GM10266 (cell line): ENCODE data around the gene FOCAD.
"Not testable (repeated sequence)": the region's sequence is repeated elsewhere in the genome, so short reads cannot be mapped to it uniquely, and the experiment has no call there.

ENCODE experiments used
- DNase-seq: peaks from one replicate; pipeline ENCODE4 v3.0.0; 2012; ENCODE audit errors: extremely low spot score
- CTCF ChIP-seq: IDR thresholded peaks from 2 replicates; pipeline ENCODE4 v1.5.1; 2012; ENCODE audit warnings: mild to moderate bottlenecking, low read depth; ENCODE audit not compliant: control insufficient read depth, insufficient read depth; ENCODE audit errors: missing control alignments

Gene FOCAD

DNA sequence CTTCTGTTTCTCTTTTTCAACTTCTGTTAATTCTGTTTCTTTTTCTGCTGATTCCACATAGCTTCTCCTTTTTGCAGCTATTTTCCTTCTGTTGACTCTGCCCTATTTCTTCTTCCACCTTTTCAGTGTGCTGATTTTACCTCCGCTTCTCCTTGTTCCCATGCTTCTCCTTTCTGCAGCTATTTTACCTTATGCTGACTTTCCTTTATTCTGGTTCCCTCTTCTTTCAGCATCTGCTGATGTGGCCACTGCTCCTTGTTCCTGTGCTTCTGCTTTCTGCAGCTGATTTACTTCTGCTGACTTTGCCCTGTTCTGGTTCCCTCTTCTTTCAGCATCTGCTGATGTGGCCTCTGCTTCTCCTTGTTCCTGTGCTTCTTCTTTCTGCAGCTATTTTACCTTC is 288.6 kb downstream of the FOCAD start:
- DNase-seq: no peak
- no peak for TF ChIP-seq CTCF

- DNase-seq: not testable (repeated sequence)
Observed at GRCh38 chr9:20973246-20973947, 289.3 kb downstream of the FOCAD start.

GRCh38 chr9:20974191-20974938 is 290.3 kb downstream of the FOCAD start:
- not testable (repeated sequence) for DNase-seq

DNA sequence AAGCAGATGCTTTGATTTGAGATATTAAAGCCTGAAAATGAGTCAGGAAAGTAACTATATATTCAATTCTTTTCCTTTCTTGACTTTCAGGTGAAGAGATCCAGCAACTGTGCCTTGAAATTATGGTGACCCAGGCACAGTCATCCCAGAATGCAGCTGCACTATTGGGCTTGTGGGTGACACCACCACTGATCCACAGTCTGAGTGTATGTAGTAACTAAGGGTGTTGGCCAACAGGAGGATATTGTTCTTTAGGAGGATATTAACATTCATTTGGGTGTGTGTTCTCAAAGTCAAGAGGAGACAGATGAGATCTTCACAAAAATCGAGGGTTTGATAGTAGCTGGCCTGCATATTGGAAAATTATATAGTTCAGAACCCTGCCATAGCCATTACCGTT is 294.2 kb downstream of the FOCAD start:
- no peak for TF ChIP-seq CTCF

GRCh38 chr9:20980832-20981455 is 296.9 kb downstream of the FOCAD start:
- peak; percentile 28 for DNase-seq
- no peak for TF ChIP-seq CTCF

More for the DNA sequence above, 294.2 kb downstream of the FOCAD start:
- no peak for DNase-seq

DNA sequence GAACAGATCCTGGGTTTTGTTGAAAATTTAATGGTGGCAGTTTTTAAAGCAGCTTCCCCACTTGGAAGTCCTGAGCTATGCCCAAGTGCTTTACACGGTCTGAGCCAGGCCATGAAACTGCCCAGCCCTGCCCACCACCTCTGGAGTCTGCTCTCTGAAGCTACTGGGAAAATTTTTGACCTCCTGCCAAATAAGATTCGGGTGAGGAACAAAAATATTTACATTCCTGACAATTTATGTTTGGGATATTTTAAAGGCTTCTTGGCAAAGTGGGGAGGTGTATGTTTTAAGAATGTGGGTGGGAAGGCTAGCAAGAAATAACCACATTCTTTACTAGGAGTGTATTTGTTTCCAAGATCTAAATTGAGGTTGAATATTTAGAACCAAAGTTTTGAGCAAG is 297.4 kb downstream of the FOCAD start:
- DNase-seq: no peak
- TF ChIP-seq CTCF: no peak

GRCh38 chr9:20984506-20984905 is 300.4 kb downstream of the FOCAD start:
- TF ChIP-seq CTCF: no peak
- no peak for DNase-seq
